Endothelial cell of umbilical vein (primary cell): ENCODE data around the gene NPAS4.

Experiments used
- EZH2 ChIP-seq: IDR thresholded peaks from 2 replicates; pipeline ENCODE4 v1.6.1; 2012; ENCODE audit warnings: borderline replicate concordance, low read depth, mild to moderate bottlenecking, moderate library complexity, low read length, inconsistent platforms; ENCODE audit not compliant: severe bottlenecking
- POLR2A ChIP-seq: IDR thresholded peaks from 2 replicates; pipeline ENCODE4 v1.6.1; 2012; ENCODE audit warnings: low read depth, mild to moderate bottlenecking, control low read depth, low read length

- peak; percentile 74 for TF ChIP-seq EZH2
- TF ChIP-seq POLR2A = no peak
Measured at GRCh38 chr11:66408488-66409214, 12.2 kb upstream of the NPAS4 start.
